GM13977 (cell line): ENCODE results near the gene YOD1.

Source experiments
- DNase-seq: peaks from one replicate; pipeline ENCODE4 v3.0.0; 2012; ENCODE audit warnings: low spot score
- CTCF ChIP-seq: IDR thresholded peaks from 2 replicates; pipeline ENCODE4 v1.5.1; 2012; ENCODE audit warnings: mild to moderate bottlenecking, control low read depth; ENCODE audit not compliant: insufficient read depth; ENCODE audit errors: extremely low read depth, missing control alignments
- in situ Hi-C: fragments of 300-500 bp; cut with MboI; formaldehyde crosslinking; loops from one replicate; pipeline ENCODE4 v1.12.0; 2022; ENCODE audit warnings: low sequenced_read_pairs, low pct_unique_long_range_greater_than_20kb, mixed read lengths, inconsistent platforms; ENCODE audit not compliant: unreplicated experiment

Gene YOD1

DNA sequence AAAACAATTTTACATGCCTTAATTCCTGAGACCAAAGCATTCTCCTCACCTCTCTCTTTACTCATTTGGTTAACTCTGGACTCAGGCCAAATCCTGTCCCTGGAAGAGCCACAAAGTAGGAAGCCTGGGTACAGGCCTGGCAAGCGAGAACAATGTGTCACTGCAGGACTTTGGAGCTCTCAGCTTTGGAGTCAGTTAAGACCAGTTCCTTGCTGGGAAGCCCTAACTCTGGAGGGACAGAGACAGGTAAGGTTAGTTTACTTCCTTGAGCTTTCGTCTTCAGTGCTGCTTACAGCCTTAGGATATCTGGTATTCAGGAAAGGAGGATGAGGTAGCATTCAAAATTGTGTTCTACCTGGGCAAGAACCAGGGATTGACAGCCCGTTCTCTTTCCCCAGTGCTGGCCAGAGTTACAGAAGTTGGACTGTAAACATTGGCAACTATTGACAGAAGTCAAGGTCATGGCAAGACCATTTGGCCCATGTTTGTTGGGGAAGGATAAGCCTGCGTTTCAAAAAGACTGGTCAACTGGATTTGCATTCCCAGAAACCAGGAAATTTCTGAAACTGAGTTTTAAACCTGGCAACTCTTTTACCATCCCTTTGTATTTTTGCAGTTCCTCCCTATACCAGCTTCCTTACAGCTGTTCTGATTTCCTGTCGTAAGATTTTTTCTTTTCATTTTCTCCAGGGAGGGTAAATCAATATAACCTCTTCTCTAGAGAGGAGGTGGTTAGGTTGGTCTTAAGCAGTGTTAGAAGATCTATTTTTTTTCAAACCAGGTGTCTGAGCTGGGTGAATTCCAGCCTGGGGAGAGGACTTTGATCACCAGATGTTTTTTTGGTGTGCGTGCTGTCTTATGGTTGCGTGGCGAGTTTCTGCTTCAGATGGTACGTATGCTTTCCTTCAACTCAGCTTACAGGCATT is 38.0 kb upstream of the YOD1 start, which contains the start of gene C4BPB:
TSS of gene C4BPB (plus strand) at position 160 of the 926 bp plus-strand sequence. CDS start at position 832, 672 bp downstream.
- TF ChIP-seq CTCF: no peak
- in situ Hi-C loops: loop anchor here (25.0 kb wide), 1 partner anchor 398 kb away; the partner anchor contains the start of gene CR1
- no peak for DNase-seq

DNA sequence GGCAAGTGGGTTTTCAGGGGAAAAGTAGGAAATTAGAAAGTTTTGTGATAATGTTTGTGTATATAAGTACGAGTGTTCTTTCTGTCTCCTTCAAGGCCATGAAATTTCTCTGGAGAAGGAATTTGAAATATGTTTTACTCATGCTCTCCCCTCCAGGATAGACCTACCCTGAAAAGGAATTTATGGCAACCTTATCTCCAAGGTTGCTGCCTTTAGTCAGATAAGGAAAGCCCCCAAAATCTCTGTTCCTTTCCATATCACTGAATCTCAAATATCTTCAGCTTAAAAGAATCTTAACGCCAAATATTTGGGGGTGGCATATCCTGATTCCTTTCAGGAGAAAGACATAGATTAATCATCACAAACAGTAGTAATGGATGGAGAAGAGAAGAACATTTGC is 37.2 kb upstream of the YOD1 start:
- no peak for TF ChIP-seq CTCF
- in situ Hi-C loops: loop anchor here (25.0 kb wide), 1 partner anchor 399 kb away; the partner anchor contains the start of gene CR1
- no peak for DNase-seq

DNA sequence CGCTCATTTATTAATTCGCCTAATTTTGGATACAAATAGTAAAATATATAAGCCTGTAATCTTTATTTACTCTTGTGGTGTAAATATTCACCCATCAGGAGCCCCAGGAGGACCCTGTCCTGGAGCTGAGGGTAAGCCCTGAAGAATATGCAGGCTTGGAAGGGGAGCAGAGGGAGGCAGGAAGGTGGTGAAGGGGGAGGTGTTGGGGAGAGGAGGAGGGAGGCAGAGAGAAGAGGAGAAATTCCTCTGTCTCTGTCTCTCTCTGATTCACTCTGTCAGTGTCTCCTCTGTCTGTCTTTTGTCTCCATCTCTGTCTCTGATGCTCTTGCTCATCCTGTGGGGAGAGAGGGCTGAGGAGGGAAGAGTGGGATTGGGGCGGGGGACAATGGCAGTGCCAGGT is 34.9 kb upstream of the YOD1 start:
- in situ Hi-C loops: loop anchor here (25.0 kb wide), 1 partner anchor 401 kb away; the partner anchor contains the start of gene CR1
- no peak for TF ChIP-seq CTCF
- no peak for DNase-seq

DNA sequence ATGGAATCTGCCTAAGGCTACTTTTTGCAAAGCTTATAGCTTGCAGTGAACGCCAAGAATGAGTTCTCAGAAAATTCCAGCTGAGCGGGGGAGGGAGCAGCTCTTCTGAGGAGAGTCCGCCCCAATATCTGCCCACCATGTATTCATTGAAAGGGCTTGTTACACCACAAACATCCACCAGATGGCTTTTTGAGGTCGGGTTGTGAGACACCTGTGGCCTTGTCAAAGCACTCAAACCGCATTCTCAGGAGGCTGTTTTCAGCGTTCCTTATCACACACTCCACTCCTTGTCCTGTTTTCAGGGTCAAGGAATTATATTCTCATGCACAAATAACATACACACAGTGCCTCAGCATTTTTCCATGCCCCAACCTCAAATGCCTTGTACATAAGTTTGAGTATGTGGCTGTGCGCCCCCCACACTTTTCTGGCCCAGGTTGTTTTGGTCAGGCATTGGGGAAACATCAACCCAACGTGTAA is 33.7 kb upstream of the YOD1 start:
- in situ Hi-C loops: loop anchor here (25.0 kb wide), 1 partner anchor 403 kb away; the partner anchor contains the start of gene CR1
- peak; percentile 72 for TF ChIP-seq CTCF
- DNase-seq: peak; percentile 49

DNA sequence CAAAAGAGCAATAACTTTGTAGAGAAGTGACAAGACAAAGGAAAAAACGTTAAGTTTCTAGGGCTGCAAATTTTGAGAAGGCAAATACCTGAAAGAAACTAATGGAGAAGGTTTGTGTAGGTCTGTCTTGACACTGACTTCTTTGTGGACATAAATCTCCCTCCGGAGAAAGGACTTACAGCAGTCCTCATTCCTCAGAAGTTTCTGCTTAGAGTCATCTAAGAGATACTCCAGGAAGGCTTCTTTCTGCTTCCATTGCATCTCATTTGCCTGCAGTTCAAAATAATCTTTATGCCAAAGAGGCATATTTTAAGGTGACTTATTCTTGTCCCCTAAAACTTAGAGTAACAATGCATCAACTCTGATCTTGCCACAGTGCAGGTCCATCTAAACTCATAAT is 33.2 kb upstream of the YOD1 start:
- in situ Hi-C loops: loop anchor here (25.0 kb wide), 1 partner anchor 403 kb away; the partner anchor contains the start of gene CR1
- DNase-seq: no peak
- TF ChIP-seq CTCF: no peak

DNA sequence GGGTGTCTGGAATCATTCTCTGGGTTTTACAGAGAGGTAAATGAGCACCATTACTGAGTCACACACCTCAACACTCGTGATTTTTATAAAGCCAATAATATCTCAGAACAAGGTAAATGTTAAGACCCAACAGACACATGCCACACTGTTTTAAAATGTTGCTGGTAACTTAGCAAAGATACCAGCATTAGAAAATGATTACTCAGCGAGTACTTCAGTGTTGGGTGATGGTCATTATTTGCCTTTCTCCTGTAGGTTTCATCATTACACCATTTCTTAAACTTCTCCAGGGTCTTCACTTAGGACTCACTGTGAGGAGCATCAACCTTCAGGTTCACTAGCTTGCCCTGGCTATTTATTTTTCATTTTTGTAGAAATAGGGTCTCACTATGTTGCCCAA is 30.8 kb upstream of the YOD1 start:
- TF ChIP-seq CTCF: no peak
- in situ Hi-C loops: loop anchor here (25.0 kb wide), 1 partner anchor 405 kb away; the partner anchor contains the start of gene CR1
- no peak for DNase-seq
